BLaER1 (cell line): ENCODE results near the gene ZDHHC7.
A peak's percentile ranks its signal among the peaks of the same experiment; 100 is the strongest.
"Not testable (repeated sequence)": the region's sequence is repeated elsewhere in the genome, so short reads cannot be mapped to it uniquely, and the experiment has no call there.

Source experiments
- H3K27ac ChIP-seq: shearing (Covaris generic); formaldehyde crosslinking; 2 replicates; pipeline ENCODE4 v1.8.1; 2022
- H3K27me3 ChIP-seq: shearing (Covaris generic); formaldehyde crosslinking; 2 replicates; pipeline ENCODE4 v1.8.1; 2022
- H3K36me3 ChIP-seq: shearing (Covaris generic); formaldehyde crosslinking; 2 replicates; pipeline ENCODE4 v1.8.1; 2022
- H3K4me1 ChIP-seq: shearing (Covaris generic); formaldehyde crosslinking; 2 replicates; pipeline ENCODE4 v1.8.1; 2022
- H3K4me2 ChIP-seq: shearing (Covaris generic); formaldehyde crosslinking; 2 replicates; pipeline ENCODE4 v1.8.1; 2022
- H3K4me3 ChIP-seq: shearing (Covaris generic); formaldehyde crosslinking; 2 replicates; pipeline ENCODE4 v1.8.1; 2022
- H3K9ac ChIP-seq: shearing (Covaris generic); formaldehyde crosslinking; 2 replicates; pipeline ENCODE4 v1.8.1; 2022
- H3K9me3 ChIP-seq: shearing (Covaris generic); formaldehyde crosslinking; 2 replicates; pipeline ENCODE4 v1.8.1; 2022
- H4K20me1 ChIP-seq: shearing (Covaris generic); formaldehyde crosslinking; 2 replicates; pipeline ENCODE4 v1.8.1; 2022
- Cebpa-rat ChIP-seq: shearing (Covaris generic); IDR thresholded peaks from 2 replicates; pipeline ENCODE4 v1.8.1; 2022

Gene ZDHHC7

GRCh38 chr16:85010931-85011845 lies at the start of gene ZDHHC7:
Gene ZDHHC7, minus strand, starts transcription at chr16:85011535. Its CDS starts 20,917 bp downstream, at chr16:84990618.
- Histone ChIP-seq H3K4me3 (peak within 1 kb of the TSS; percentile 99), H3K27ac (peak within 1 kb of the TSS; percentile 93), H3K36me3 (peaks cover 15% of the 10 kb centered on the region), H3K4me2 (peak within 1 kb of the TSS; percentile 87), H4K20me1 (peaks cover 48% of the 10 kb centered on the region), H3K27me3 (no peaks in the 10 kb centered on the region), H3K4me1 (peaks cover 38% of the 10 kb centered on the region), H3K9me3 (no peaks in the 10 kb centered on the region), H3K9ac (peak within 1 kb of the TSS; percentile 91)
- TF ChIP-seq Cebpa-rat, result no peak

- peaks cover 72% of the 10 kb centered on the region for H3K4me1 ChIP-seq
- H3K27ac ChIP-seq, result no peak overlapping the region
- no peak for TF ChIP-seq Cebpa-rat
- H3K4me2 ChIP-seq, result no peak overlapping the region
- H3K27me3 ChIP-seq, result peaks cover 54% of the 10 kb centered on the region
- H3K36me3 ChIP-seq, result no peaks in the 10 kb centered on the region
- H4K20me1 ChIP-seq, result peaks cover 66% of the 10 kb centered on the region
- no peak overlapping the region for H3K4me3 ChIP-seq
- no peaks in the 10 kb centered on the region for H3K9me3 ChIP-seq
- no peak overlapping the region for H3K9ac ChIP-seq
Observed at GRCh38 chr16:85058909-85059308, 47.6 kb upstream of the ZDHHC7 start.

GRCh38 chr16:85057948-85058347 lies 46.6 kb upstream of the ZDHHC7 start:
- H3K27ac ChIP-seq, result no peak overlapping the region
- no peaks in the 10 kb centered on the region for H3K36me3 ChIP-seq
- H3K4me1 ChIP-seq, result peaks cover 64% of the 10 kb centered on the region
- H3K4me3 ChIP-seq, result no peak overlapping the region
- H3K4me2 ChIP-seq, result peak overlapping the region; percentile 88
- H3K9ac ChIP-seq, result no peak overlapping the region
- no peaks in the 10 kb centered on the region for H3K9me3 ChIP-seq
- TF ChIP-seq Cebpa-rat, result no peak
- H4K20me1 ChIP-seq, result peaks cover 59% of the 10 kb centered on the region
- H3K27me3 ChIP-seq, result peaks cover 44% of the 10 kb centered on the region

- Histone ChIP-seq H3K4me2 (peak overlapping the region; percentile 88), H4K20me1 (peaks cover 53% of the 10 kb centered on the region), H3K4me1 (peaks cover 58% of the 10 kb centered on the region), H3K27ac (no peak overlapping the region), H3K36me3 (no peaks in the 10 kb centered on the region), H3K9ac (no peak overlapping the region), H3K9me3 (no peaks in the 10 kb centered on the region), H3K27me3 (peaks cover 39% of the 10 kb centered on the region), H3K4me3 (no peak overlapping the region)
- no peak for TF ChIP-seq Cebpa-rat
Observed at GRCh38 chr16:85057212-85057889, 46.0 kb upstream of the ZDHHC7 start.

- peak overlapping the region; percentile 88 for H3K4me2 ChIP-seq
- peak overlapping the region; percentile 36; the same call in 1 of the 2 replicates for H3K4me3 ChIP-seq
- H3K27me3 ChIP-seq, result peaks cover 32% of the 10 kb centered on the region
- no peaks in the 10 kb centered on the region for H3K9me3 ChIP-seq
- no peak overlapping the region for H3K9ac ChIP-seq
- H3K4me1 ChIP-seq, result peaks cover 49% of the 10 kb centered on the region
- H3K27ac ChIP-seq, result no peak overlapping the region
- H4K20me1 ChIP-seq, result peaks cover 44% of the 10 kb centered on the region
- no peak for TF ChIP-seq Cebpa-rat
- H3K36me3 ChIP-seq, result no peaks in the 10 kb centered on the region
Observed at GRCh38 chr16:85056211-85056748, 44.9 kb upstream of the ZDHHC7 start.

GRCh38 chr16:85055493-85056210 lies 44.3 kb upstream of the ZDHHC7 start:
- H4K20me1 ChIP-seq, result peaks cover 41% of the 10 kb centered on the region

GRCh38 chr16:85054948-85055492 lies 43.7 kb upstream of the ZDHHC7 start:
- Histone ChIP-seq H3K27me3 (peaks cover 24% of the 10 kb centered on the region), H3K27ac (no peak overlapping the region), H3K4me1 (peaks cover 58% of the 10 kb centered on the region), H3K9me3 (no peaks in the 10 kb centered on the region), H3K36me3 (no peaks in the 10 kb centered on the region), H3K4me3 (no peak overlapping the region), H3K9ac (no peak overlapping the region), H4K20me1 (peaks cover 42% of the 10 kb centered on the region), H3K4me2 (peak overlapping the region; percentile 88)
- TF ChIP-seq Cebpa-rat, result no peak

More at GRCh38 chr16:85055493-85056210, 44.3 kb upstream of the ZDHHC7 start:
- Histone ChIP-seq H3K27ac (no peak overlapping the region), H3K36me3 (no peaks in the 10 kb centered on the region), H3K4me3 (peak overlapping the region; percentile 36), H3K9ac (no peak overlapping the region; the same call in 1 of the 2 replicates), H3K4me2 (peak overlapping the region; percentile 88), H3K27me3 (peaks cover 27% of the 10 kb centered on the region), H3K9me3 (no peaks in the 10 kb centered on the region), H3K4me1 (peaks cover 51% of the 10 kb centered on the region)
- no peak for TF ChIP-seq Cebpa-rat

- H3K9ac ChIP-seq, H3K9me3 ChIP-seq, H3K27ac ChIP-seq, H3K4me3 ChIP-seq, H3K36me3 ChIP-seq: not testable (repeated sequence)
- Histone ChIP-seq H4K20me1 (peaks cover 39% of the 10 kb centered on the region), H3K4me2 (peak overlapping the region; percentile 88; the same call in 1 of the 2 replicates), H3K27me3 (peaks cover 21% of the 10 kb centered on the region), H3K4me1 (peaks cover 62% of the 10 kb centered on the region)
Observed at GRCh38 chr16:85054321-85054720, 43.0 kb upstream of the ZDHHC7 start.

GRCh38 chr16:85052536-85052935 lies 41.2 kb upstream of the ZDHHC7 start:
- Histone ChIP-seq H3K9me3 (no peaks in the 10 kb centered on the region), H3K4me1 (peaks cover 60% of the 10 kb centered on the region), H3K27me3 (peaks cover 25% of the 10 kb centered on the region), H4K20me1 (peaks cover 23% of the 10 kb centered on the region), H3K4me3 (no peak overlapping the region), H3K9ac (no peak overlapping the region), H3K36me3 (no peaks in the 10 kb centered on the region), H3K27ac (no peak overlapping the region), H3K4me2 (no peak overlapping the region)
- no peak for TF ChIP-seq Cebpa-rat
